Tibial nerve (tissue), 4 donors: ENCODE results near the gene KLHL18.

Source experiments
- EP300 ChIP-seq, 2 donors: sonication (generic); formaldehyde crosslinking; IDR thresholded peaks; one replicate each; pipeline ENCODE4 v1.6.1; 2017; ENCODE audit warnings: antibody characterized with exemption in 2 of 2, mild to moderate bottlenecking in 1 of 2
- POLR2A ChIP-seq, 2 donors: fragments of 450-650 bp; IDR thresholded peaks; one replicate each; pipeline ENCODE4 v1.6.1; 2017; ENCODE audit warnings: antibody characterized with exemption in 2 of 2, mild to moderate bottlenecking in 2 of 2, moderate library complexity in 2 of 2
- TF ChIP-seq, protein P1 (sequence below), 5 experiments: fragments of 200-600 bp in 3 of 5; fragments of 450-650 bp in 2 of 5; sonication (generic) in 3 of 5; IDR thresholded peaks; one replicate each; pipeline ENCODE4 v1.5.1; 2016 to 2019; ENCODE audit warnings: antibody characterized with exemption in 5 of 5, mild to moderate bottlenecking in 3 of 5, moderate library complexity in 2 of 5

DNA sequence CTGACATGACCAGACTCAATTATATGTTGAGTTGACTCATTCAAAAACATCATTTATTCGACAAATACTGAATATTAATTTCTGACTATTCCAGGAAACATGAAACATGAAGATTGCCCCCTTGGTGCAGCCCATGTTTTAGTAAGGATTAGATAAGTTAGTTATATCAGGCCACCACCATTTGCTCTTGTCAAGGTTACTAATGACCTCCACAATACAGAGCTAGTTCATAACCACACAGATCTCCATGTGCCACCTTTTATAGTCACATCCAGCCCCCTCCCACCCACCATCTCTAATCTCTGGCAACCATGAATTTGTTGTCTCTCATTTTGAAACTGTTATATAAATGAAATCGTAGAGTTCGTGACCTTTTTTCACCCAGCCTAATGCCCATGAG lies 15.7 kb downstream of the KLHL18 start:
- TF ChIP-seq, protein P1, sequence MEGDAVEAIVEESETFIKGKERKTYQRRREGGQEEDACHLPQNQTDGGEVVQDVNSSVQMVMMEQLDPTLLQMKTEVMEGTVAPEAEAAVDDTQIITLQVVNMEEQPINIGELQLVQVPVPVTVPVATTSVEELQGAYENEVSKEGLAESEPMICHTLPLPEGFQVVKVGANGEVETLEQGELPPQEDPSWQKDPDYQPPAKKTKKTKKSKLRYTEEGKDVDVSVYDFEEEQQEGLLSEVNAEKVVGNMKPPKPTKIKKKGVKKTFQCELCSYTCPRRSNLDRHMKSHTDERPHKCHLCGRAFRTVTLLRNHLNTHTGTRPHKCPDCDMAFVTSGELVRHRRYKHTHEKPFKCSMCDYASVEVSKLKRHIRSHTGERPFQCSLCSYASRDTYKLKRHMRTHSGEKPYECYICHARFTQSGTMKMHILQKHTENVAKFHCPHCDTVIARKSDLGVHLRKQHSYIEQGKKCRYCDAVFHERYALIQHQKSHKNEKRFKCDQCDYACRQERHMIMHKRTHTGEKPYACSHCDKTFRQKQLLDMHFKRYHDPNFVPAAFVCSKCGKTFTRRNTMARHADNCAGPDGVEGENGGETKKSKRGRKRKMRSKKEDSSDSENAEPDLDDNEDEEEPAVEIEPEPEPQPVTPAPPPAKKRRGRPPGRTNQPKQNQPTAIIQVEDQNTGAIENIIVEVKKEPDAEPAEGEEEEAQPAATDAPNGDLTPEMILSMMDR (IDR thresholded peaks at IDR 0.05) = no peak
- TF ChIP-seq POLR2A (IDR thresholded peaks at IDR 0.05) = no peak
- no peak for TF ChIP-seq EP300 (IDR thresholded peaks at IDR 0.05)
